GM12801 (cell line): ENCODE data around the gene CEP104.

Source experiments
- TF ChIP-seq, protein P1 (sequence below): IDR thresholded peaks from one replicate; pipeline ENCODE4 v1.5.1; 2011; ENCODE audit warnings: control low read depth; ENCODE audit not compliant: insufficient read length; ENCODE audit errors: extremely low read depth

Gene CEP104

GRCh38 chr1:3789421-3790300 is 67.3 kb downstream of the CEP104 start:
- TF ChIP-seq, protein P1, sequence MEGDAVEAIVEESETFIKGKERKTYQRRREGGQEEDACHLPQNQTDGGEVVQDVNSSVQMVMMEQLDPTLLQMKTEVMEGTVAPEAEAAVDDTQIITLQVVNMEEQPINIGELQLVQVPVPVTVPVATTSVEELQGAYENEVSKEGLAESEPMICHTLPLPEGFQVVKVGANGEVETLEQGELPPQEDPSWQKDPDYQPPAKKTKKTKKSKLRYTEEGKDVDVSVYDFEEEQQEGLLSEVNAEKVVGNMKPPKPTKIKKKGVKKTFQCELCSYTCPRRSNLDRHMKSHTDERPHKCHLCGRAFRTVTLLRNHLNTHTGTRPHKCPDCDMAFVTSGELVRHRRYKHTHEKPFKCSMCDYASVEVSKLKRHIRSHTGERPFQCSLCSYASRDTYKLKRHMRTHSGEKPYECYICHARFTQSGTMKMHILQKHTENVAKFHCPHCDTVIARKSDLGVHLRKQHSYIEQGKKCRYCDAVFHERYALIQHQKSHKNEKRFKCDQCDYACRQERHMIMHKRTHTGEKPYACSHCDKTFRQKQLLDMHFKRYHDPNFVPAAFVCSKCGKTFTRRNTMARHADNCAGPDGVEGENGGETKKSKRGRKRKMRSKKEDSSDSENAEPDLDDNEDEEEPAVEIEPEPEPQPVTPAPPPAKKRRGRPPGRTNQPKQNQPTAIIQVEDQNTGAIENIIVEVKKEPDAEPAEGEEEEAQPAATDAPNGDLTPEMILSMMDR, result no peak

DNA sequence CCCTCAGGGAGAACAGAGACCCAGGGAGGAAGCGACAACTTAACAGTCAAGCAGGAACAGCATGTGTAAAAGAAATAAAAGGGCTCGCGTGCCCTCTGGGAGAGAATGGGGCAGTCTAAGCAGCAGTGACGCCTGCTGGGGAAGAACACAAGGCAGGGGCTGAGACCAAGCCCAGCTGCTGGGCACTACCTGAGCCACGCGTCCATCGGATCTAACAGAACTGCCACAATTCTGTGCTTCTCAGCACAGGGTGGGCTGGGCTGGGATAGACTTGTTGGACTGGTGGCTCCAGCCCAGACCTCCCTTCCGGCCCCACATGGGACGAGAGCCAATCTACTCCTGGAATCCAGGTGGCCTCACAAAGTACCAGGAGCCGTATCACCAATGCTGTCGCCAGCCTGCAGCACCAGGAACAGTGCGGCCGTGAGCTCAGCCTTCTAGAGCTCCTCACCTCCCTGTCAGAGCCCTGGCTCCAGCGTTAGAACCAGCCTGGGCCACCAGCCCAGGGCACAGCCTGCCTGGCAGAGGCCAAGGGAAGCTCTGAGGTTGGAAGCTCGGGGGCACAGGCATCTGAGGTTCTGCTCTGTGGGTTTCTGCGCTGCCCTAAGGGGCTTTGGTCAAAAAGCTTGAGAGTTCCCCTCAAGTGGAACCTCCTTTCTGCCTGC is 68.1 kb downstream of the CEP104 start:
- TF ChIP-seq, protein P1, result no peak

GRCh38 chr1:3787745-3788605 is 69.0 kb downstream of the CEP104 start:
- TF ChIP-seq, protein P1, result no peak

- TF ChIP-seq, protein P1, result no peak
Measured at GRCh38 chr1:3787349-3787715, 69.7 kb downstream of the CEP104 start.

- TF ChIP-seq, protein P1, result no peak
Measured at GRCh38 chr1:3786468-3787348, 70.3 kb downstream of the CEP104 start.

GRCh38 chr1:3785456-3786157 is 71.4 kb downstream of the CEP104 start:
- TF ChIP-seq, protein P1, result no peak
